GM18909 (cell line): ENCODE measurements around the gene STRIP1.
"Not testable (repeated sequence)": the region's sequence is repeated elsewhere in the genome, so short reads cannot be mapped to it uniquely, and the experiment has no call there.

Source experiments
- ATAC-seq: cut with Tn5 transposase; IDR thresholded peaks from one replicate; pipeline ENCODE4 v1.9.1; 2021; ENCODE audit warnings: mild to moderate bottlenecking; ENCODE audit not compliant: unreplicated experiment, poor library complexity

The STRIP1 gene

DNA sequence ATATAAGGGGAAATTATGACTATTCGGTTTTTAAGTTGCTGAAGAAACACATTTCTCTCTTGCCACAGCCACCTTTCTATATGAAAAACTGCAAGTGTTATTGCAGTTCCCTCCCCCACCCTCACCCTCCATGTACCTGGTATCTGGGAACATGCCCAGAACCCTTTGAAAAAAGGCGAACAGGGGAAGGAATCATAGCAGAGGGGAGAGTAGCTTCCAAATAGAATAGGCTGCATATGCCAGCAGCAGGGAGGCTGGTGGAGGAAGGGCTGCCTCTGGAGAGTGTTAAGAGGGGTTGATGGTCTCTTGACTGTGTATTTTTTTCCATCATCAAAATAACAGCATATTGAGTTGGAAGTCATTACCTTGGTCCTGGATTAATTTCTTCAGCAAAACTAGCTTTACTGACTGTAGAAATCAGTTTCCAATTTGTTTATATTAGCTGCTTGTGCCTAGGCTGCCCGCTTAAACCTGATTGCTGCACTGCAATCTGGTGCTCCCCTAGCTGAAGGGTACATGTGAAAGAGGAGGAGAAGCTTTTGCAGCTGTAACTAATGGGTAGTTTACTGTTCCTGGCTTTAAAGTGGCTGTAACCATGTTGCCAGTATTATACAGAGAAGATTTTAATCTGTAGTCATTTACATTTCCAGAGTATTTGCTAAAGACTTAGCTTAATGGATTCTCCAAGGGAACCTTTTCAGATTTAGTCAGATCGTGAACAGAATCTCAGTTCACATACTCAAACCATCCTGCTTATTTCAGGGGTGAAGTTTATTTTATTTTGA is 27.2 kb upstream of the STRIP1 start:
- ATAC-seq, result no peak

DNA sequence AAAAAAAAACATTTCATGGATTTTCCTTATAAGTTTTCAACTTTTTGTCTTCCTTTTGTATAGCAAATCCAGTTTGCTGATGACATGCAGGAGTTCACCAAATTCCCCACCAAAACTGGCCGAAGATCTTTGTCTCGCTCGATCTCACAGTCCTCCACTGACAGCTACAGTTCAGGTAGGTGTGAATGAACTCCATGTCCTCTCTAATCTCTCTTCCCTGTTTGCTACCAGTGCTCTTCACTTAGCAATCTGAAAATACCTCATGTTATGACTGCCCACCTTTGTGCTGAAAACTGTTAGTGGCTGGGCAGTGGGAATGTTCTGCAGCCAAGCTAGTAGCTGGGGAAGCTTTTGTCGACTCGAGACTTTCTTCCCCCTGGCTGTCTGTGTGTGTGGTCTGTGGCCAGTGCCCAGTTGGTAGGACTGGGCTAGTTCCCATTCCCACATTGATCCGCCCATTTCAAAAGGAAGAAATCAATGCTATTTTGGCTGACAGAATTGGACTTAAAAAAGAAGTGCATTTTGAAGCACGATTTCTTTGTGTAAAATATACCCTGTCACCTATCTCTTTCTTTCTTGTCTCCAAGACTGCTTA is 25.4 kb upstream of the STRIP1 start:
- no peak for ATAC-seq

DNA sequence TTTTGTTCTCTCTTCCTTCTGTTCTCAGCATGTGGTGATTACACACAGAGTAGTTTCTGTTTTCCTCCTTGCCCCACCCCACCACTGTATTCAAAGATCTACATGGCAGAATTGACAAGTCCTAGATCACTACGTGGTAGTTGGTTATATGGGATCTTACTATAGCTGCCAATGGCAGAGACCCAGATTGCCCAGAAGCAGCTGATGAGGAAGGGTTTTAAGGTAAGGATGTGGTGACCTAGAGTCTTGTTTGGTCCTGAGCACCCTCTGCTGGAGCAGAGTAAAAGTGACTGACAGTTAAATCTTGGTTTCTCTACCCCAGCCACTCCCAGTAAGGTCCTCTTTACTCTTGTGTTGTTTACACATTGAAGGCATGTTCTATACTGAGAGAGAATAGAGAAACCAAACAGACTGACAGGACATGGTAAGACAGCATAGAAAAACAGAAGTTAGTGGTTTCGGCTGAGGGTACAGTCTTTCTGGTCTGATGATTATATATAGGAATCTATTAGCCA is 22.8 kb upstream of the STRIP1 start:
- peak; percentile 97 for ATAC-seq

DNA sequence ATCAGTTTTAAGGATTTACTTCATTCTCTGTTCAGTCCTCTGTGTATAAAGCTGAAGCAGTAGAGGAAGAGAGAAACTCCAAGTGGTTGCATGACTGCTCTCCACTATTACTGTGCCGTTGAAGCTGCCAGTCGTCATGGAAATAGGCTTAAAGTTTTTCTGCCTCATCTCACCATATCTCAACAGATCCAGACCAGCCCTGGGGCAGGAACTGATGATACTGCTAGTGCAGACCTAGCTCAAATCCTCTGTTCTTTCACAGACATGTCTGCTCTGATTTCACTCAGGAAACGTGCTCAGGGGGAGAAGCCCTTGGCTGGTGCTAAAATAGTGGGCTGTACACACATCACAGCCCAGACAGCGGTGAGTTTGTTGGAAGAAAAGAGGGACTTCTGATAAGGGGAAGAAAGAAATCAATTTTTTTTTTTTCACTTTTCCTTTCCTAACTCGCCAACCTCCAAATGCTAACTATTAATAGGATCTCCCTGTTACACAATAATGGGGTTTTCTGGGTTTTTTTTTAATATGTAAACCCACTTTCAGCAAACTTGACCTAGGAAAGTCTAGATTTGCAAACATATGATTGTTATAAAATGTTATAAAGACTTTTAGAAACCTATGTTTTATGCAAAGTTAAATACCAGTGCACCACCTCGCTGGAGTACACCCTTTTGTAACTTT is 22.2 kb upstream of the STRIP1 start:
- ATAC-seq, result peak; percentile 67

DNA sequence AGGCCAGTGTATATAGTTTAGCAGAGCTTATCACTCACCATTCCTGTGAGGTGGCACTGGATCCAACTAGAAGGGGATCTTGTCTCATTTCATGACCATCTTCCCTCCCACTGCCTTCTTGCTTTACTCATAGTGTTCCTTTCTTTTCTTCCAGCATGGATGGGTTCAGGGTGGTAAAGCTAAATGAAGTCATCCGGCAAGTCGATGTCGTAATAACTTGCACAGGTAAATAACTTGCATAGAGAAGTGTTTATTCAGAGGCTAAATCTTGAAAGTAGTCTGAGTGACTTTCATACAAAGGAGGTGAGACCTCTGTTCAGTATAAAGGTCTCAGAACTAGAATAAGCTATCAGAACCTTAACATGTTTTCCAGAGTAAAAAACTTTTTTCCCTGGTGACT is 16.6 kb upstream of the STRIP1 start:
- ATAC-seq, result no peak

DNA sequence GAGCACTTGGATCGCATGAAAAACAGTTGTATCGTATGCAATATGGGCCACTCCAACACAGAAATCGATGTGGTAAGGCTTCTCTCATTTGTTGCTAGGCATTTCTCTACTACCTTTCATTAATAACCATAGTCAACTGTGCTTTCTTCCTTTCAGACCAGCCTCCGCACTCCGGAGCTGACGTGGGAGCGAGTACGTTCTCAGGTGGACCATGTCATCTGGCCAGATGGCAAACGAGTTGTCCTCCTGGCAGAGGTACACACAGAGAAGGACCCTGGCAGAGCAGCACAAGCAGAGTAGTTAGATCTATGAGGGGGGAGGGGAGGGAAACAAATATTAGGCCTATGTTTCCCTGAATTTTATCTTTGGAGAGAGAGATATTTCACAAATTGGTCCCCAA is 16.0 kb upstream of the STRIP1 start:
- no peak for ATAC-seq

DNA sequence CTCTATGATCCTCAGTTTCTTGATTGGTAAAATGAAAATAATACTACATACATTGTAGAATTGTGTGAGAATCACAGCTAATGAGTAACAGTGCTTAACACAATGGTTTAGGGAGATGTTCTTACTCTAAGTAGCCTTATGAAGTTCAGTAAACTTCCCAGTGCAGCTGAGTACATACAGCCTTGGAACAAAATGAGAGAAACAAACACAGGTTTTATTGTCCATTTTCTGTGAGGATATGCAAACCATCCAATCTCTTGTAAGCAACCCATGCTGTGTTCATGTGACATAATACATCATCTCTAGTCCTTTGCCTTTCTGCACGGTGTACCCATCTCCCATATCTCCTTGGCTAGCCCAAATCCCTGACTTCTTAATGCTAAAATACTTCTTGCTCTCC is 14.7 kb upstream of the STRIP1 start:
- ATAC-seq, result no peak

DNA sequence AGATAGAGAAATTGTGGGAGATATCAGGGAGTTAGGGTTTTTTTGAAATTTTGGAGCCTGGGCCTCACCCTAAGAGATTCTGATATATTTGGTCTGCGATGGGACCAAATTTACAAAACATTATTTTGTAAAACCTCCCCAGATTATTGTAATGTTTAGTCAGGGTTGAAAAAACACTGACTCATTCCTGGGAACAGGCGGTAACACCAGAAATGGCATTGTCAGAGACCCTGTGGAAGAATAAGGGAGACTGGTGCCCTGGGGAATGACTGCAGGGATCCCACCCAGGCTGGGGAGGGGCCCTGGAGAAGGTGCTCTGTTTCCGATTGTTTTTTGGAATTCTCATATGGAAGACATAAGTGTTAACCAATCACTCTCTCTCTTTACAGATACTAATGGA is 13.1 kb upstream of the STRIP1 start:
- no peak for ATAC-seq

DNA sequence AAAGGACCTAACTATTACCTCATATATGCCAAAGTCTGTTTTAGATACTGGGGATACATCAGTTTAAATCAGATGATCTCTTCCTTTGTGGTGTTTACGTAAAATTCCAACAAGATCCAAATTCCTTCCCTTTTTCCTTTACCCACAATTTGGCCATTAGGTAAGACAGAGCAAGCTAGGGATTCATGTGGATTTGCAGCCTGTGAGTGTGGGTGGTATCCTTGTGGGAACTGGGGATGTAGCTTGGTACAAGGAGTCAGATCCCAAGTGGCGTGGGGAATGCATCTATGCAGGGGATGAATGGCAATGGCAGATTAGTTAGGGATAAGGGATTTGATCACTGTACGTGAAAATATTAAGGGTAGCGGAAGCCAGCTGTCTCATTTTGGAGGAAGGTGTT is 9.8 kb upstream of the STRIP1 start:
- ATAC-seq, result no peak

DNA sequence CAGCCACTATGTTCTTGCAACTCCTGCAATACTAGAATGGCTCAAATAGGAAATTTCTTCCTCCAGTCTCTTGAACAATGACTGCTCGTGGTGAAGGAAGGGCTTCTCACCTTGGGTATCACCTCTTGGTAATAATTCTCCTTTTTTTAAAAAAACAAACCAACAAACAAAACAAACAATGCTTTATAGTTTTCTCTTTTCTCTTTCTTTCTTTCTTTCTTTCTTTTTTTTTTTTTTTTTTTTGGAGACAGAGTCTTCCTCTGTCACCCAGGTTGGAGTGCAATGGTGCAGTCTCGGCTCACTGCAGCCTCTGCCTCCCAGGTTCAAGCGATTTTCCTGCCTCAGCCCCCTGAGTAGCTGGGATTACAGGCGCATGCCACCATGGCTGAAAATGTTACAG is 3.7 kb upstream of the STRIP1 start:
- not testable (repeated sequence) for ATAC-seq

DNA sequence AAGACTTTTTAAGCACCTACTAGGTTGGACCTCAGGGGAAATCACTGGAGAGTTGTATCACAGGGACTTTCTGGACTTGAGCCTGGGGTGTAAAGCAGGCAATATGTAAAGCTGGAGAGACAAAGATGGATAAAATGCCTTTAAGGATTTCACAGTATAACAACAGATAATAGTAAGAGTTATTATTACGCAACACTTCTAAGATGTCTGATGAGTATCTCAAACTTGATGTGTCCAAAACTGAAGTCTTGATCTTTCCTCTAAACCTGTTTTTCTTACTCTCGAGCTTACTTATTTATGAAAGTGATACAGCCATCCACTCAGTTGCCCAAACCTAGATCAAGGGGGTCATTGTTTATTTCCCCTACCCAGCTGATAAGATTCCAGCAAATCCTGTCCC is 2.1 kb upstream of the STRIP1 start:
- ATAC-seq, result no peak

DNA sequence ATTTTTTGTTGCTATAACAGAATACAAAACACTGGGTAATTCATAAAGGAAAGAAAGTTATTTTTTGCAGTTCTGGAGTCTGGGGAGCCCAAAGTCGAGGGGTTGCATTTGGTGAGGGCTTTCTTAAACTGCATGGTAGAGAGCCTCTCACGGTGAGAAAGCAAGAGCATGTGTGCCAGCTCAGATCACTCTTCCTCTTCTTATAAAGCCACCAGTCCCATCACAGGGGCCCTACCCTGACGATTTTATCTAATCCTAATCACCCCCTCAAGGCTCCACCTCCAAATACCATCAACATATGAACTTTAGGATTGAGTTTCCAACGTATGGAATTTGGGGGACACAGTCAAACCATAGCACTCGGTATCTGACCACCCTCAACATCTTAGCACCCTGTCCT is 1.0 kb upstream of the STRIP1 start:
- ATAC-seq, result no peak

DNA sequence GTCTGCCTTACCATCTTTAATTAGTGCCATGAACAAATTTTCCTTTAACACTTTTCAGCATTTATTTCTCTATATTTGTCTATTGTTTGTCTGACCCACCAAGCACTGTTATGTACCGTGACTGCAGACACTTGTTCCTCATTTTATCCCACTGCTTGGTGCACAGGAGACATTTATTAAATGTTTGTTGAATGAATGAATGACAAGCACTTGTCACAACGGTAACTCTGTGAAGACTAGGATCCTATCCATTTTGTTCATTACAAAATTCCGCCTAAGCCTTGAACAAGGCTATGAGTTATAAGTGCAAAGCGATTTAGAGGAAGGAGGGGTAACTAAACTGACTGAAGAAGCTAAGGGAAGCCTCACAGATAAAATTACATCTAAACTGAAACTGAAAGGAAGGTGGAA is 379 bp upstream of the STRIP1 start:
- ATAC-seq, result no peak

DNA sequence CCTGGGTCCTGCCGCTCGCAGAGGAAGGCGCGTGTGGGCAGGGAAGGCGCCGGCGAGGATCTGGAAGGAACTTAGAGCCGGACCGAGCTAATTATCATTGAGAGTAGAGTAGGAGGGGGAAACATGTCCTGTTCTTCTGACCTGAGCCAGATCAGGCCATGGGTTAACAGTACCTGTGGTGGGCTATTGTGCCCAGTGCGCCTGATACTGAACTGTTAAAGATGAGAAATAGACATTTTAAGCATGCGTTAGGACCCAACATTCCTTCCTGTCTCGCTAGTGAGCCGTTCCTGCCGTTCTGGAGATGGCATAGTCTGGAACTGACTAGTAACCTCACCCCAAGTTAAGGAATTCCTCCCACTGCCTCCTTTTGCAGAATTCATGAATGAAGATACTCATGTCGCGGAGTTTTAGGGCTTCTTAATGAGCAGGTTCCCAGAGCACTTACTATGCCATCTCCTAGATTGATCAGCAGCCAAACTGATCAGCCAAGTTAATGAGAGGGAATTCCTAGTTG is 870 bp downstream of the STRIP1 start:
- no peak for ATAC-seq

DNA sequence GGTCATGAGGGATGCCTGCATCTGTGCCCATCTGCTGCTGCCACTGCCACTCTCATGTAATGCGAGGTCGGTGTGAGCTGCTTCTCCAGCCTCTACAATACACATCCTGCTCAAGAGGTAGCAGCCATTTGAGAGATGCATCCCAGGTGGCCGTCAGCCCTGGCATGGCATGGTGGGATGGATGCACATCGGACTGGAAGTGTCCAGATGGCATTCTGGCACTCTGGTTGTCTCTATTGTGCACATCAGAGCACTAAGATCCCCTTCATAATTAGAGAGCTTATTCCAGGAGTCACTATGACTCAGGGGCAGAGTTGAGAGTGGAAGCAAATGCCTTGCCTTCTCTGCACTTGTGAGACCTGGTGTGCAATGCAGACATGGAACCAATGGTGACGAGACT is 3.8 kb downstream of the STRIP1 start:
- ATAC-seq, result no peak

DNA sequence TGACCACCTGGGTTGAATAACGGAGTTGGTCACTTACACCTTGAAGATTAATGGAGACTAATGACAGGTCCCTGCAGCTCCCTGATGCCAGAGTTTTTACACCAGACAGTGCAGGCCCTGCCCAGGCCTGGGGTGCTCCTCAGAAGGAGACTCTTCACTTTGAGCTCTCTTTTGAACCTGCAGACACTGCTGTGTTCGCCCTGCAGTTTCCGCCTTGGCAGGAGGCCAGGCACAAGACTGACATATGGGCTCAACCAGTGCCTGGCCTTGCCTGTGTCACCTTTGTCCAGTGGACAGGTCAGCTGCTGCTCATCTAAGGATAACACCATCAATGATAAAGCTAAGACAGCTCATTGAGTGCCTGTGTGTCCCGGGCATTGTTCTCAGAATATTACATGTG is 5.2 kb downstream of the STRIP1 start:
- no peak for ATAC-seq

DNA sequence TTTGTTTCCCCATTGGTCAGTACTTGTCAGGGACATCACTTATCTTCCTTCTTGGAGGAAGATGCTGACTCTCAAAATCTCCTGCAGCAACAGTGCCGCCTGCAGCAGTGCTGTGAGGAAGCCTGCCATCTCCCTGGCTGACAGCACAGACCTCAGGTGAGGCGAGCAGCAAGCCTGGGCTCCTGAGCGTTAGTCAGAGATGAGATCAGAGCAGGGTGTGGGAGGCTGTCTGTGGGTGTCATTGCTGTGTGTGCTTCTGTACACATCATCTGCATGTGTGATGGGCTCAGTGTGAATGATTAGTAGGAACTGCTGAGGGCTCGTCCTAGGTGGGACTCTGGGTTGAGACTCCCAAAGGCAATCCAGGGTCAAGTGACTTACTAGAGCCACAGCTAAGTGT is 6.1 kb downstream of the STRIP1 start:
- ATAC-seq, result no peak

DNA sequence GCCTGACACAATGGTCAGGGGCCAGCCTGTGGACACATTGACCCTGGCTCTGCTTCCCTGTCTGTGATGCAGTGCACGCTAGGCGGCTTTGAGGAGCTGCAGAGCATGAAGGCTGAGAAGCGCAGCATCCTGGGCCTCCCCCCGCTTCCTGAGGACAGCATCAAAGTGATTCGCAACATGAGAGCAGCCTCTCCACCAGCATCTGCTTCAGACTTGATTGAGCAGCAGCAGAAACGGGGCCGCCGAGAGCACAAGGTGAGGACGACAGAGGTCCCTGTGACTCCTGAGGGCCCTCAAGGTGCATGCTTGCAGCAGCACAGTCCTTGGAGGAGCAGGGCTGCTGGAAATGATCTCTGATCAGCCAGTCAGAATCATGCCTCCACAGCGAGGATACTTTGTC is 8.6 kb downstream of the STRIP1 start:
- no peak for ATAC-seq

DNA sequence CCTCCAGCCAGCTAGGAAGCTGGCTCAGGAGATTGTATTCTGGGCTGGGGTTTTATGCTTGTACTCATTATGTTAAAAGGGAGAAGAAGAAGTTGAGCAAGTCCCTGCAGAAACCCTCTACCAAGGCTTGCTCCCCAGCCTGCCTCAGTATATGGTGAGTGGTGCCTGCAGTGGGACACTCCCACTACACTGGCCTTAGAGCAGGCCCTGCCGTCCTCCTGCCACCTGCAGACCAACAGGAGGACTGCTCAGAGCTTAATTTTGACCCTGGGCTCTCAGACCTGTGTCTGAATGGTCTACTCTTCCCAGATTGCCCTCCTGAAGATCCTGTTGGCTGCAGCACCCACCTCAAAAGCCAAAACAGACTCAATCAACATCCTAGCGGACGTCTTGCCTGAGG is 13.0 kb downstream of the STRIP1 start:
- no peak for ATAC-seq

DNA sequence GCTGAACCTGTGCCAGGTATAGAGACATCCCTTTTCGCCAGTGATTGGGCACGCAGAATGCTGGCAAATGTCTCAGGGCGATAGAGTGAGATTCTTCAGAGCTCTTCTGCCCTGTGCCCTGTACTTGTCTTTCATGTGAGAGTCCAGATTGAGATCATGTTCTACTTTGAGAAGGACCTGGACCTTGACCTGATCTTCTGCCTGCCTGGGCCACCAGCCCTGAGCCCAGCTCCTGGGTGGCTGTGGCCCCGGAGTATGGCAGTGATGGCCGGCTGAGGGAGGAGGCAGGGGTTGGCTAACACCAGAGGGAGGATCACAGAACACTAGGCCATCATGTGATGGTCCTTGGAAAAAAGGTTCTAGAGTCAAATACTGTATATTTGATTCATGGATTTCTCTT is 13.8 kb downstream of the STRIP1 start:
- ATAC-seq, result no peak

DNA sequence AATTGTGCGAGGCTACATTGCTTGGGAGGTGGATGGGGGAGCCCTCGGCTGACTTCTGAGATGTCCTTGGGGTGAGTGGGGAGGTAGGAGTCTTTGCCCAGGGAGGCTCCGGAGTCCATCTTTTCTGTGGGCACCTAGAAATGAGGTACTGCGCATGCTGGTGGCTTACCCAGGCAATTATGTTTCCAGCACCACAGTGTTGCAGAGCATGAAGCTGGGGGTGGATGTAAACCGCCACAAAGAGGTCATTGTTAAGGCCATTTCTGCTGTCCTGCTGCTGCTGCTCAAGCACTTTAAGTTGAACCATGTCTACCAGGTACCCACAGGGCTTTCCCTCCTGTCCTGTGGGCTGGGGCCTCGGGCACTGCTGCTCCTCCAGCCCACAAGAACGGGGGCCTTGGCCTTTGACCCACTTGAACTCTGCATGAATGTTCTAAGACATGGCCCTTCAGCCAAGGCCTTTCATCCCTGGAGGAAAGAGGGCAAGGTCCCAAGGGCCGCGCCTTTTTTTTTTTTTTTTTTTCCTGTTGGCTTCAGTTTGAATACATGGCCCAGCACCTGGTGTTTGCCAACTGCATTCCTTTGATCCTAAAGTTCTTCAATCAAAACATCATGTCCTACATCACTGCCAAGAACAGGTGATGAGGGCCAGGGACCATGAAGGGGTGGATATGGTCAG is 14.6 kb downstream of the STRIP1 start:
- ATAC-seq, result no peak
